Uterus (tissue), 2 donors: ENCODE results near the gene CLDN15.

Experiments
- CTCF ChIP-seq, 4 experiments: fragments of 200-600 bp in 2 of 4; fragments of 450-650 bp in 2 of 4; sonication (generic) in 2 of 4; IDR thresholded peaks; one replicate each; pipeline ENCODE4 v1.5.1; 2016 to 2019; ENCODE audit warnings: antibody characterized with exemption in 4 of 4, mild to moderate bottlenecking in 2 of 4, moderate library complexity in 1 of 4
- POLR2A ChIP-seq, 2 donors: fragments of 450-650 bp; IDR thresholded peaks; one replicate each; pipeline ENCODE4 v1.6.1; 2016; ENCODE audit warnings: antibody characterized with exemption in 2 of 2, mild to moderate bottlenecking in 1 of 2, moderate library complexity in 1 of 2

GRCh38 chr7:101200504-101200861 lies 37.1 kb downstream of the CLDN15 start:
- no peak for TF ChIP-seq POLR2A (IDR thresholded peaks at IDR 0.05)
- no peak for TF ChIP-seq CTCF (IDR thresholded peaks at IDR 0.05)
